ENCODE data around the gene PHB1.
"Not testable (repeated sequence)": the region's sequence is repeated elsewhere in the genome, so short reads cannot be mapped to it uniquely, and the experiment has no call there.

The PHB1 gene

DNA sequence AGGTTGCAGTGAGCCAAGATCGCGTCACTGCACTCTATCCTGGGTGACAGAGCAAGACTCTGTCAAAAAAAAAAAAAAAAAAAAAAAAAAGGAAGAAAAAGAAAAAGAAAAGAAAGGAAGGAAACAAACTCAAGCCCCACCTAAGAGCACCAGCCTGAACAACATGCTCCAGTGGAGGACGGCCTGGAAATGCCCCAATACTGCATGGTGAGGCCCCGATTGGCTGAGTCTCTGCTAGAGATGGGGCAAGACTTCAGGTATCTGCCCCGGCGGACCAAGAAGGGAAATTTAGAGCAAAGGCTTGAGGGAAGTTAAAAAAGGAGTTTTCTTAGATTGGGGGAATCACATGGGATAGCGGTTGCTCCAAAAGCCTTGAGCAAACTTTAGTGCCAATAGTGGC is 42.3 kb downstream of the PHB1 start:
- Histone ChIP-seq H3K4me1 (ENCODE audit: control insufficient read depth, insufficient read depth, low read length) (peaks cover 28% of the 10 kb centered on the region), H3K9me3 (ENCODE audit: control insufficient read depth, insufficient read depth, low read length) (no peaks in the 10 kb centered on the region), H3K9ac (ENCODE audit: low read depth, low read length) (no peak overlapping the region), H3K27me3 (ENCODE audit: control insufficient read depth, insufficient read depth, low read length) (no peaks in the 10 kb centered on the region), H3K27ac (ENCODE audit: low read depth, low read length) (no peak overlapping the region), H3K4me3 (ENCODE audit: low read depth, low read length) (no peak overlapping the region), H3K36me3 (ENCODE audit: control insufficient read depth, insufficient read depth, low read length) (no peaks in the 10 kb centered on the region)

DNA sequence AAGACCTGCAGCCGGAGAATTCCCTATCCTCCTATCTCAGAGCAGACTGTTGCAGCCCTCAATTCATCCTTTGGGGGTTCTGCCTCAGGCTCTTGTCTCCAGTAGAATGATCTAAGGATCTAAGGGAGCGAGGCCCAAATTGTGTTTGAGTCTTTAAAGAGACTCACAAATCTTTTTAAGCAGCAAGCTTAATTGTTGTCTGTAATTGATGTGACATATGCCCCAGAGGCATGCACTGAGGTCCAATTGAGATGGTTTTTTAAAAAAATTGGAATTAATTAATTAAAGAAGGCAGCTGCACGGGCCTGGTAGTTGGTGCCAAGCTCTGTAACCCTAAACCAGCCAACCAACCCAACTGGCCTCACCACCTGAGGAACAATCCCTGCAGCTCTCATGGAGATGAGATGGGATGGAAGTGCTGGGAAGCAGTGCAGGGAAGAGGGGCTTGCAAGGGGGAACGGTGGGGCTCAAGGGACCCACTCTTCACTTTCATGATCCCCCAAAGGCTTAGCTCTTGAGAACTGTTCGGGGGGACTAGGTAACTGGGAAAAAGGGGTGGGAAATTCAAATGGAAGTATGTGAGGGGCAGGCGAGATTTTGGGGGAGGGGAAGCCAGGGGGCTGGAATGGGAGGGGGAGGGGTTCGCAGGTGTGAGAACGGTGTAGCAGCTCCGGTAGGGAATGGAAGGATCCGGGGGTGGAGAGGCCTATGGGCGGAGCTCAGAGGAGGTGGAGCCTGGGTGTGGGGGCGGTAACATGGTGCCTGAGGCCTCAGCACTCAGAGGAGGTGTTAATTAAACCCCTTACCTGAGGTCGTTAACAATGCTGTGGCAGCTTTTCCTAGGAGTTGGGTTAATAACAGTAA is 43.5 kb downstream of the PHB1 start:
- peaks cover 20% of the 10 kb centered on the region for H3K4me1 ChIP-seq (ENCODE audit: control insufficient read depth, insufficient read depth, low read length)
- H3K4me3 ChIP-seq (ENCODE audit: low read depth, low read length): no peak overlapping the region
- no peaks in the 10 kb centered on the region for H3K27me3 ChIP-seq (ENCODE audit: control insufficient read depth, insufficient read depth, low read length)
- 0 out of 2 replicates have a peak overlapping the region, but pooled peaks have one; percentile 20 for H3K9ac ChIP-seq (ENCODE audit: low read depth, low read length)
- H3K27ac ChIP-seq (ENCODE audit: low read depth, low read length): peak overlapping the region; percentile 46
- H3K9me3 ChIP-seq (ENCODE audit: control insufficient read depth, insufficient read depth, low read length): no peaks in the 10 kb centered on the region
- no peaks in the 10 kb centered on the region for H3K36me3 ChIP-seq (ENCODE audit: control insufficient read depth, insufficient read depth, low read length)

DNA sequence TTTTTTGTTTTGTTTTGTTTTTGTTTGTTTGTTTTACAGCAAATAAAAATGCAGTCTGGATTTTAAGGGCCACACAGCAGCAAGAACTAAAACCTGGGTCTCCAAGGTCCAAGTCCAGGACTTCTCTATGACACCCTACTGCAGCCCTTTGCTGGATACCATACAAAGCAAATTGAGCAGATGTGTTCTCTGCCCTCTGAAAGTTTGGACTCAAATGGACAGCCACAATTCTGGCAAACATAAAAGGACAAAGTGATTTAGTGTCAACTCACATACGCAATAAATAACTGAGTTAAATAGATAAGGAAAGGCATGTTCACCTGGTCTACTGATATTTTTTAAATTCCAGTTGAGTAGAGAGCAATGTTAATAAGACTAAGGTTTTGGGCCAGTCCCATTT is 44.9 kb downstream of the PHB1 start:
- no peak overlapping the region for H3K27ac ChIP-seq (ENCODE audit: low read depth, low read length)
- H3K4me1 ChIP-seq (ENCODE audit: control insufficient read depth, insufficient read depth, low read length): peaks cover 20% of the 10 kb centered on the region
- no peaks in the 10 kb centered on the region for H3K36me3 ChIP-seq (ENCODE audit: control insufficient read depth, insufficient read depth, low read length)
- no peak overlapping the region for H3K9ac ChIP-seq (ENCODE audit: low read depth, low read length)
- no peaks in the 10 kb centered on the region for H3K9me3 ChIP-seq (ENCODE audit: control insufficient read depth, insufficient read depth, low read length)
- H3K27me3 ChIP-seq (ENCODE audit: control insufficient read depth, insufficient read depth, low read length): no peaks in the 10 kb centered on the region
- H3K4me3 ChIP-seq (ENCODE audit: low read depth, low read length): no peak overlapping the region

DNA sequence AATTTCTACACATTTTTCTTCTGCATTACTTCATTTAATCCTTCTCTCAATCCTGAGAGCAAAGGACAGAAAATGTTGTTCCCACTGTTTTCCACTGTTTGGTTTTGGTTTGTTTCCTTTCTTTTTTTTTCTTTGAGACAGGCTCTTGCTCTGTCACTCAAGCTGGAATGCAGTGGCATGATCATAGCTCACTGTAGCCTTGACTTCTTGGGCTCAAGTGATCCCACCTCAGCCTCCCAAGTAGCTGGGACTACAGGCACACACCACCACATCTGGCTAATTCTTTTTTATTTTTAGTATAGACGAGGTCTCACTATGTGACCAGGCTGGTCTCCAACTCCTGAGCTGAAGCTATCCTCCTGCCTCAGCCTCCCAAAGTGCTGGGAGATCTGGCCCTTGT is 45.6 kb downstream of the PHB1 start:
- Histone ChIP-seq H3K9me3 (ENCODE audit: control insufficient read depth, insufficient read depth, low read length) (no peaks in the 10 kb centered on the region), H3K4me3 (ENCODE audit: low read depth, low read length) (no peak overlapping the region), H3K9ac (ENCODE audit: low read depth, low read length) (no peak overlapping the region), H3K27ac (ENCODE audit: low read depth, low read length) (no peak overlapping the region), H3K4me1 (ENCODE audit: control insufficient read depth, insufficient read depth, low read length) (peaks cover 20% of the 10 kb centered on the region), H3K36me3 (ENCODE audit: control insufficient read depth, insufficient read depth, low read length) (no peaks in the 10 kb centered on the region), H3K27me3 (ENCODE audit: control insufficient read depth, insufficient read depth, low read length) (no peaks in the 10 kb centered on the region)

DNA sequence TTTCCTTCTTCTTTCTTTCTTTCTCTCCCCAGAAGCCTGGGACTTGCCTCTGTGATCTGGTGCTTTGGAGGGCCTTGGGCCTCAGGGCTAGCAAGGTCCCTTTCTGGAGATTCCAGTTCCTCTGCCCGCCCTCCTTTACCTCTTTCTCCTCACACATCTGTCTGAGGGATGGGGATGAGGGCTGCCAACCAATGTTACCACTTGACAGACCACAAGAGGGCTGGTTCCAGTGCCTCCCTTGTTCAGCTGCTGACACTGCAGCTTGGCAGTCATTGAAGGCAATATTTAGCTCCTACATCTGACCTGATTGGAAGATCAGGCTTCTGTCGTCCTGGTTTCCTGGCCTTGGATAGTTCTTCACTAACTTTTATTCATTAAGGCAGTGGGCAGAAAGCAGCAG is 49.0 kb downstream of the PHB1 start:
- Histone ChIP-seq H3K27ac (ENCODE audit: low read depth, low read length) (no peak overlapping the region), H3K9ac (ENCODE audit: low read depth, low read length) (no peak overlapping the region), H3K36me3 (ENCODE audit: control insufficient read depth, insufficient read depth, low read length) (no peaks in the 10 kb centered on the region), H3K9me3 (ENCODE audit: control insufficient read depth, insufficient read depth, low read length) (no peaks in the 10 kb centered on the region), H3K4me3 (ENCODE audit: low read depth, low read length) (no peak overlapping the region), H3K27me3 (ENCODE audit: control insufficient read depth, insufficient read depth, low read length) (no peaks in the 10 kb centered on the region), H3K4me1 (ENCODE audit: control insufficient read depth, insufficient read depth, low read length) (peaks cover 21% of the 10 kb centered on the region)

DNA sequence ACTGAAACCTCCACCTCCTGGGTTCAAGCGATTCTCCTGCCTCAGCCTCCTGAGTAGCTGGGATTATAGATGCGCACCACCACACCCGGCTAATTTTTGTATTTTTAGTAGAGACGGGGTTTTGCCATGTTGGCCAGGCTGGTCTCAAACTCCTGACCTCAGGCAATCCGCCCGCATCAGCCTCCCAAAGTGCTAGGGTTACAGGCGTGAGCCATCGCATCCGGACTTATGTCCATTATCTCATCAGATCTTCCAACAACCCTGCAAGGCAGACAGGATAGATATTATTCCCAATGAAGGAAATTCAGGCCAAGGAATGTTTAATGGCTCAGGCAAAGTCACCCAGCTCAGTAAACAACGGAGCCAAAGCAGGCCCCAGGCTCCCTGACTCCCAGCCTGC is 49.6 kb downstream of the PHB1 start:
- not testable (repeated sequence) for H3K36me3 ChIP-seq (ENCODE audit: control insufficient read depth, insufficient read depth, low read length); H3K9ac ChIP-seq (ENCODE audit: low read depth, low read length); H3K27ac ChIP-seq (ENCODE audit: low read depth, low read length)

DNA sequence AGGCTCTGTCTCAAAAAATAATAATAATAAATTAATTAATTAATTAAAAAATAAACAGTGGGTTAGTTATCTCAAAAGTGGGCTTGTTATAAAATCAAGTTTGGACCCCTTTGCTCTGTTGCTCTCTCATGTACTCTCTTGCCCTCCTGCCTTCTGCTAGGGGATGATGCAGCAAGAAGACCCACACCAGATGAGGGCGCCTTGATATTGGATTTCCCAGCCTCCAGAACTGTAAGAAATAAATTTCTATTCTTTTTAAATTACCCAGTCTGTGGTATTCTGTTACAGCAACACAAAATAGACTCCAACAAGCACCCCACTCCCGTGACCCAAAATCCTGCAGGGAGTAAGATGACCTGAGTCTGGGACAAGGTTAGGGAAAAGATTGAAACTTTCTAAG is 50.6 kb downstream of the PHB1 start:
- H3K9ac ChIP-seq (ENCODE audit: low read depth, low read length): no peak overlapping the region
- H3K4me3 ChIP-seq (ENCODE audit: low read depth, low read length): no peak overlapping the region
- no peak overlapping the region for H3K27ac ChIP-seq (ENCODE audit: low read depth, low read length)
- no peaks in the 10 kb centered on the region for H3K9me3 ChIP-seq (ENCODE audit: control insufficient read depth, insufficient read depth, low read length)
- H3K4me1 ChIP-seq (ENCODE audit: control insufficient read depth, insufficient read depth, low read length): peaks cover 25% of the 10 kb centered on the region
- H3K27me3 ChIP-seq (ENCODE audit: control insufficient read depth, insufficient read depth, low read length): no peaks in the 10 kb centered on the region
- H3K36me3 ChIP-seq (ENCODE audit: control insufficient read depth, insufficient read depth, low read length): no peaks in the 10 kb centered on the region

More for the DNA sequence above, 49.6 kb downstream of the PHB1 start:
- not testable (repeated sequence) for H3K9me3 ChIP-seq (ENCODE audit: control insufficient read depth, insufficient read depth, low read length); H3K4me3 ChIP-seq (ENCODE audit: low read depth, low read length); H3K27me3 ChIP-seq (ENCODE audit: control insufficient read depth, insufficient read depth, low read length)
- peaks cover 23% of the 10 kb centered on the region for H3K4me1 ChIP-seq (ENCODE audit: control insufficient read depth, insufficient read depth, low read length)

DNA sequence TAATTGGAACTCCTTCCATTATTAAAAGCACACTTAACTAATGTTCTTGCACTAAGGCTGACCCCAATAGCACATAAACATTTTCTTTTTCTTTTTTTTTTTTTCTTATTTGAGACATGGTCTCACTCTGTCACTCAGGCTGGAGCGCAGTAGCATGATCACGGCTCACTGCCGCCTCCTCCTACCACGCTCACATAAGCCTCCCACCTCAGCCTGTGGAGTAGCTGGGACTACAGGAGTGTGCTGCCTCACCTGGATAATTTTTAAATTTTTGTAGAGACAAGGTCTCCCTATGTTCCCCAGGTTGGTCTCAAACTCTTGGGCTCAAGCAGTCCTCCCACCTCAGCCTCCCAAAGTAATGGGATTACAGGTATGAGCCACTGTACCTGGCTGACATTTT is 51.4 kb downstream of the PHB1 start:
- no peak overlapping the region for H3K27ac ChIP-seq (ENCODE audit: low read depth, low read length)
- H3K9ac ChIP-seq (ENCODE audit: low read depth, low read length): no peak overlapping the region
- H3K27me3 ChIP-seq (ENCODE audit: control insufficient read depth, insufficient read depth, low read length): no peaks in the 10 kb centered on the region
- H3K9me3 ChIP-seq (ENCODE audit: control insufficient read depth, insufficient read depth, low read length): no peaks in the 10 kb centered on the region
- no peaks in the 10 kb centered on the region for H3K36me3 ChIP-seq (ENCODE audit: control insufficient read depth, insufficient read depth, low read length)
- H3K4me3 ChIP-seq (ENCODE audit: low read depth, low read length): no peak overlapping the region
- peaks cover 31% of the 10 kb centered on the region for H3K4me1 ChIP-seq (ENCODE audit: control insufficient read depth, insufficient read depth, low read length)

DNA sequence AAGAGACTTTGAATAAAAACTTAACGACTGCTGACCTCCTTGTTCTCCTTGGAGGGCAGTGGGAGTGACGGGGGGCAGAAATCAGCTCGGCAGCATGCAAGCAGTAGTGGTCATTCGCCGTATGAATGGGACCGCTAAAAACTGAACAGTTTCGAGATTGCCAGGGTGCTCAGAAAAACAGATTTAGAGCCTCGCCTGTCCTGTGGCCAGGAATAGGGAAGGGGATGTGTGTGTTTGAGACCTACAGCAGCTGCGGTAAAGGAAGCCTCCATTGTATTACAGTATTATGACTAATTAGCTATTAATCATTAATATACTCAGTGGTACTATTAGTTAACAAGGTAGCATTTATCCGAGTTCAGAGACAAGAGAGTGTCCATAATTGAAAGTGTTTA is 52.0 kb downstream of the PHB1 start:
- H3K9ac ChIP-seq (ENCODE audit: low read depth, low read length): 0 out of 2 replicates have a peak overlapping the region, but pooled peaks have one; percentile 41
- H3K27ac ChIP-seq (ENCODE audit: low read depth, low read length): peak overlapping the region; percentile 91
- no peaks in the 10 kb centered on the region for H3K36me3 ChIP-seq (ENCODE audit: control insufficient read depth, insufficient read depth, low read length)
- peak overlapping the region; percentile 75 for H3K4me3 ChIP-seq (ENCODE audit: low read depth, low read length)
- peaks cover 35% of the 10 kb centered on the region for H3K4me1 ChIP-seq (ENCODE audit: control insufficient read depth, insufficient read depth, low read length)
- H3K9me3 ChIP-seq (ENCODE audit: control insufficient read depth, insufficient read depth, low read length): no peaks in the 10 kb centered on the region
- H3K27me3 ChIP-seq (ENCODE audit: control insufficient read depth, insufficient read depth, low read length): no peaks in the 10 kb centered on the region

DNA sequence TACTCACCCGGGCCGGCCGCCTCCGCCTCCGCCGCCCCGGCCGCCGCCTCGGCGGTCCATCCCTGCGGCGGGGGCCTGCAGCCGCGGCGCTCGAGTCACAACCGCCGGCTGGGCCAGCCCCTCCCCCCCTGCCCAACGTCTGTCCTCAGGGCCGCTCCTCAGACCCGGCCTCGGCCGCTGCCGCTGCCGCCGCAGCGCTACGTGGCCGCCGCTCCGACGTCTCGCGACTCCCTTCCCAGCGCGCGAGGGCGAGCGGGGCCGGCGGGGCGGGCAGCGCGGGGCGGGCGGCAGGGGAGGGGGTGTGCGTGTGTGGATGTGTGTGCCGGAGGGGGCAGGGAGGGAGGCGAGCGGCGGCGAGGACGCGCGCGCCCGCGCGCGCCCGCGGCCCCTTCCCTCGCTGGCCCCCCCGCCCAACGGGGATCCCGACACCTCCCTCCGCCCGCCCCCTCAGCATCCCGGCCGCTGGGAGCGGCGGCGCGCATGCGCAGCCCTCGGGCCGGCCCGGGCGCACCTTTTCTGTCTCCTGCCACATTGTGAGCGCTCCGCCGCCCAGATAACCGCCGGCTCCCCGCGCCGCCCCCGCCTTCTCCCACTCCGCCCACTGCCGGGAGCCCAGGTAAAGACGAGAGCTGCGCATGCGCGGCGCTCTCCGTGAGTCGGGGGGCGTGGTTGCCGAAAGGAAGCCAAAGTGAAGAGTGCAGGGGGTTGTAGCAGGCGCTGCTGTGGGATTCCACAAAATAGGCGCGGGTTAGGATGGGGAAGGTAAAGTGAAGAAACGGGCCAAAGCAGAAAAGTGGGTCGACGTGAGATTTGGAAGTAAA is 52.6 kb downstream of the PHB1 start, which contains the start of gene ZNF652:
Gene ZNF652 (minus strand): TSS at position 349 of the 821 bp plus-strand sequence. CDS start 44,525 bp downstream, outside the sequence.
- H3K4me1 ChIP-seq (ENCODE audit: control insufficient read depth, insufficient read depth, low read length): peaks cover 35% of the 10 kb centered on the region
- no peaks in the 10 kb centered on the region for H3K9me3 ChIP-seq (ENCODE audit: control insufficient read depth, insufficient read depth, low read length)
- peak within 1 kb of the TSS; percentile 91 for H3K27ac ChIP-seq (ENCODE audit: low read depth, low read length)
- H3K4me3 ChIP-seq (ENCODE audit: low read depth, low read length): peak within 1 kb of the TSS; percentile 75
- H3K36me3 ChIP-seq (ENCODE audit: control insufficient read depth, insufficient read depth, low read length): no peaks in the 10 kb centered on the region
- no peaks in the 10 kb centered on the region for H3K27me3 ChIP-seq (ENCODE audit: control insufficient read depth, insufficient read depth, low read length)
- peak within 1 kb of the TSS; percentile 85 for H3K9ac ChIP-seq (ENCODE audit: low read depth, low read length)
